Measurements from ENCODE around the gene EML6. TPM values are rescaled to one million over a fixed set of nuclear protein-coding genes. Genes with fewer than 3 reads are reported as not detected.

EML6 gene
- total RNA-seq, 1 experiment from 2014 or later = 5.2 TPM

GRCh38 chr2:54863660-54864059 lies 140.2 kb downstream of the EML6 start:
- H3K27me3 ChIP-seq (replicated peaks; ENCODE audit: control insufficient read depth, insufficient read depth, low read length) = no peaks in the 10 kb centered on the region
- no peak overlapping the region for H3K4me3 ChIP-seq (ENCODE audit: low read depth, low read length)
- H3K4me3 Mint-ChIP-seq (ENCODE audit: unreplicated experiment) = no peak overlapping the region
- CTCF ChIA-PET = no interaction called here
- H3K9me3 Mint-ChIP-seq (ENCODE audit: unreplicated experiment) = no peaks in the 10 kb centered on the region
- DNase-seq = no peak
- no peak for TF ChIP-seq CTCF (IDR thresholded peaks at IDR 0.05; ENCODE audit: insufficient read depth in 1 of 2, low read depth in 1 of 2, low read length in 1 of 2, severe bottlenecking in 1 of 2, unreplicated experiment in 1 of 2)
- H3K36me3 ChIP-seq (ENCODE audit: control insufficient read depth, insufficient read depth, low read length) = no peaks in the 10 kb centered on the region
- no peaks in the 10 kb centered on the region for H3K9me3 ChIP-seq
- no peaks in the 10 kb centered on the region for H3K4me1 Mint-ChIP-seq (ENCODE audit: low read depth, unreplicated experiment)
- POLR2A ChIA-PET = no interaction called here
- H3K4me1 ChIP-seq = peaks cover under 1% of the 10 kb centered on the region; the same call in 1 of the 2 replicates
- no peaks in the 10 kb centered on the region for H3K36me3 Mint-ChIP-seq (ENCODE audit: insufficient read depth, unreplicated experiment)
- H3K27ac Mint-ChIP-seq (ENCODE audit: unreplicated experiment) = no peak overlapping the region
- no peaks in the 10 kb centered on the region for H3K27me3 Mint-ChIP-seq (ENCODE audit: insufficient read depth, unreplicated experiment)
- no TSS peak for BruUV-seq (replicated peaks)
- intact Hi-C loops (cut with micrococcal nuclease; ENCODE audit: unreplicated experiment) = no loop called here

- no TSS peak for BruUV-seq (replicated peaks)
These were observed 140.6 kb downstream of the EML6 start for GRCh38 chr2:54864096-54864495.

GRCh38 chr2:54864727-54865126 lies 141.3 kb downstream of the EML6 start:
- Mint-ChIP-seq H3K36me3 (ENCODE audit: insufficient read depth, unreplicated experiment) (no peaks in the 10 kb centered on the region), H3K4me3 (ENCODE audit: unreplicated experiment) (no peak overlapping the region), H3K4me1 (ENCODE audit: low read depth, unreplicated experiment) (no peaks in the 10 kb centered on the region), H3K27ac (ENCODE audit: unreplicated experiment) (no peak overlapping the region), H3K27me3 (ENCODE audit: insufficient read depth, unreplicated experiment) (no peaks in the 10 kb centered on the region), H3K9me3 (ENCODE audit: unreplicated experiment) (no peaks in the 10 kb centered on the region)
- H3K9me3 ChIP-seq = no peaks in the 10 kb centered on the region
- no peaks in the 10 kb centered on the region for H3K36me3 ChIP-seq (ENCODE audit: control insufficient read depth, insufficient read depth, low read length)
- CTCF ChIA-PET = no interaction called here
- POLR2A ChIA-PET = no interaction called here
- H3K4me1 ChIP-seq = no peaks in the 10 kb centered on the region
- no peak for DNase-seq
- H3K27me3 ChIP-seq (replicated peaks; ENCODE audit: control insufficient read depth, insufficient read depth, low read length) = no peaks in the 10 kb centered on the region
- intact Hi-C loops (cut with micrococcal nuclease; ENCODE audit: unreplicated experiment) = no loop called here
- BruUV-seq (replicated peaks) = no TSS peak
- no peak for TF ChIP-seq CTCF (IDR thresholded peaks at IDR 0.05; ENCODE audit: insufficient read depth in 1 of 2, low read depth in 1 of 2, low read length in 1 of 2, severe bottlenecking in 1 of 2, unreplicated experiment in 1 of 2)
- H3K4me3 ChIP-seq (ENCODE audit: low read depth, low read length) = no peak overlapping the region

More at GRCh38 chr2:54864096-54864495, 140.6 kb downstream of the EML6 start:
- ChIA-PET POLR2A (no interaction called here), CTCF (no interaction called here)
- Mint-ChIP-seq H3K9me3 (ENCODE audit: unreplicated experiment) (no peaks in the 10 kb centered on the region), H3K27ac (ENCODE audit: unreplicated experiment) (no peak overlapping the region), H3K4me1 (ENCODE audit: low read depth, unreplicated experiment) (no peaks in the 10 kb centered on the region), H3K36me3 (ENCODE audit: insufficient read depth, unreplicated experiment) (no peaks in the 10 kb centered on the region), H3K4me3 (ENCODE audit: unreplicated experiment) (no peak overlapping the region), H3K27me3 (ENCODE audit: insufficient read depth, unreplicated experiment) (no peaks in the 10 kb centered on the region)
- H3K9me3 ChIP-seq = no peaks in the 10 kb centered on the region
- H3K27me3 ChIP-seq (replicated peaks; ENCODE audit: control insufficient read depth, insufficient read depth, low read length) = no peaks in the 10 kb centered on the region
- H3K36me3 ChIP-seq (ENCODE audit: control insufficient read depth, insufficient read depth, low read length) = no peaks in the 10 kb centered on the region
- H3K4me1 ChIP-seq = no peaks in the 10 kb centered on the region
- TF ChIP-seq CTCF (IDR thresholded peaks at IDR 0.05; ENCODE audit: insufficient read depth in 1 of 2, low read depth in 1 of 2, low read length in 1 of 2, severe bottlenecking in 1 of 2, unreplicated experiment in 1 of 2) = no peak
- DNase-seq = no peak
- H3K4me3 ChIP-seq (ENCODE audit: low read depth, low read length) = no peak overlapping the region
- intact Hi-C loops (cut with micrococcal nuclease; ENCODE audit: unreplicated experiment) = no loop called here

Measured in Caco-2 (cell line).